HUES64 (cell line): ENCODE results near the gene LDB1.

Experiments
- H3K27ac ChIP-seq: 2 replicates; pipeline ENCODE4 v1.7.0; 2013; ENCODE audit warnings: low read depth, low read length, inconsistent platforms
- H3K27me3 ChIP-seq: 2 replicates; pipeline ENCODE4 v1.6.1; 2013; ENCODE audit warnings: mild to moderate bottlenecking, low read length; ENCODE audit not compliant: insufficient read depth
- H3K36me3 ChIP-seq: 2 replicates; pipeline ENCODE4 v1.6.1; 2013; ENCODE audit warnings: mild to moderate bottlenecking, low read length; ENCODE audit not compliant: insufficient read depth
- H3K4me1 ChIP-seq: 2 replicates; pipeline ENCODE4 v1.6.1; 2013; ENCODE audit warnings: mild to moderate bottlenecking, low read length, moderate library complexity; ENCODE audit not compliant: insufficient read depth
- H3K4me3 ChIP-seq: 2 replicates; pipeline ENCODE4 v1.5.1; 2013; ENCODE audit warnings: mild to moderate bottlenecking, low read length, moderate library complexity
- H3K9ac ChIP-seq: 2 replicates; pipeline ENCODE4 v1.6.1; 2013; ENCODE audit warnings: mild to moderate bottlenecking, low read depth, low read length
- H3K9me3 ChIP-seq: 2 replicates; pipeline ENCODE4 v1.6.1; 2013; ENCODE audit warnings: low read depth, low read length; ENCODE audit not compliant: insufficient read depth
- WGBS: fragments of 150-250, 120-280 bp; methylation state at CpG from one replicate; pipeline ENCODE4 v1.1.7; 2013; ENCODE audit warnings: missing lambda C conversion rate; 5-methylcytosine and 5-hydroxymethylcytosine counted together

Gene LDB1

GRCh38 chr10:102150970-102151773, 31.0 kb upstream of the LDB1 start:
- Histone ChIP-seq H3K27me3 (no peaks in the 10 kb centered on the region), H3K4me3 (peak overlapping the region; percentile 74), H3K9ac (peak overlapping the region; percentile 80), H3K36me3 (peaks cover 64% of the 10 kb centered on the region), H3K27ac (peak overlapping the region; percentile 96), H3K4me1 (peaks cover 7% of the 10 kb centered on the region), H3K9me3 (no peaks in the 10 kb centered on the region)
- WGBS, result 73% methylated on average over 3 of the region's 3 CpGs

- 95% methylated on average over 13 of the region's 13 CpGs for WGBS
- no peak overlapping the region for H3K4me3 ChIP-seq
- H3K36me3 ChIP-seq, result peaks cover 70% of the 10 kb centered on the region
- H3K9me3 ChIP-seq, result no peaks in the 10 kb centered on the region
- H3K9ac ChIP-seq, result no peak overlapping the region
- peaks cover 7% of the 10 kb centered on the region for H3K4me1 ChIP-seq
- no peak overlapping the region for H3K27ac ChIP-seq
- H3K27me3 ChIP-seq, result no peaks in the 10 kb centered on the region
Measured at GRCh38 chr10:102148275-102148674, 28.1 kb upstream of the LDB1 start.

- H3K9me3 ChIP-seq, result no peaks in the 10 kb centered on the region
- no peak overlapping the region for H3K4me3 ChIP-seq
- peaks cover 78% of the 10 kb centered on the region for H3K36me3 ChIP-seq
- no CpG with 5 or more reads among the region's 1 CpG for WGBS
- no peaks in the 10 kb centered on the region for H3K27me3 ChIP-seq
- no peak overlapping the region for H3K27ac ChIP-seq
- H3K9ac ChIP-seq, result no peak overlapping the region
- H3K4me1 ChIP-seq, result peaks cover 7% of the 10 kb centered on the region
Measured at GRCh38 chr10:102147561-102147960, 27.4 kb upstream of the LDB1 start.

GRCh38 chr10:102146971-102147428, 26.8 kb upstream of the LDB1 start:
- Histone ChIP-seq H3K36me3 (peaks cover 80% of the 10 kb centered on the region), H3K9ac (no peak overlapping the region), H3K27ac (no peak overlapping the region), H3K4me1 (peaks cover 7% of the 10 kb centered on the region), H3K9me3 (no peaks in the 10 kb centered on the region), H3K27me3 (no peaks in the 10 kb centered on the region), H3K4me3 (no peak overlapping the region)
- WGBS, result 95% methylated on average over 17 of the region's 17 CpGs

- no peaks in the 10 kb centered on the region for H3K27me3 ChIP-seq
- no peak overlapping the region for H3K4me3 ChIP-seq
- peaks cover 88% of the 10 kb centered on the region for H3K36me3 ChIP-seq
- 96% methylated on average over 4 of the region's 4 CpGs for WGBS
- H3K4me1 ChIP-seq, result no peaks in the 10 kb centered on the region
- no peak overlapping the region for H3K9ac ChIP-seq
- H3K27ac ChIP-seq, result no peak overlapping the region
- H3K9me3 ChIP-seq, result no peaks in the 10 kb centered on the region
Measured at GRCh38 chr10:102141583-102142107, 21.5 kb upstream of the LDB1 start.

- H3K36me3 ChIP-seq, result peaks cover 81% of the 10 kb centered on the region
- no peaks in the 10 kb centered on the region for H3K27me3 ChIP-seq
- H3K4me3 ChIP-seq, result no peak overlapping the region
- no peak overlapping the region for H3K27ac ChIP-seq
- 0 out of 2 replicates have a peak, but pooled peaks cover 3% of the 10 kb centered on the region for H3K4me1 ChIP-seq
- 93% methylated on average over 5 of the region's 5 CpGs for WGBS
- H3K9ac ChIP-seq, result no peak overlapping the region
- no peaks in the 10 kb centered on the region for H3K9me3 ChIP-seq
Measured at GRCh38 chr10:102140913-102141540, 20.9 kb upstream of the LDB1 start.

- WGBS, result 93% methylated on average over 4 of the region's 4 CpGs
- Histone ChIP-seq H3K36me3 (peaks cover 76% of the 10 kb centered on the region), H3K9me3 (no peaks in the 10 kb centered on the region), H3K9ac (no peak overlapping the region), H3K27ac (no peak overlapping the region), H3K4me3 (no peak overlapping the region), H3K27me3 (no peaks in the 10 kb centered on the region), H3K4me1 (peaks cover 9% of the 10 kb centered on the region; the same call in 1 of the 2 replicates)
Measured at GRCh38 chr10:102140218-102140617, 20.1 kb upstream of the LDB1 start.

GRCh38 chr10:102139281-102140110, 19.3 kb upstream of the LDB1 start:
- no peak overlapping the region for H3K9ac ChIP-seq
- H3K4me1 ChIP-seq, result peaks cover 16% of the 10 kb centered on the region; the same call in 1 of the 2 replicates
- no peaks in the 10 kb centered on the region for H3K9me3 ChIP-seq
- no peak overlapping the region for H3K4me3 ChIP-seq
- H3K27me3 ChIP-seq, result no peaks in the 10 kb centered on the region
- WGBS, result 97% methylated on average over 15 of the region's 15 CpGs
- H3K27ac ChIP-seq, result no peak overlapping the region
- peaks cover 69% of the 10 kb centered on the region for H3K36me3 ChIP-seq

- Histone ChIP-seq H3K36me3 (peaks cover 38% of the 10 kb centered on the region), H3K27ac (no peak overlapping the region), H3K27me3 (no peaks in the 10 kb centered on the region), H3K9ac (no peak overlapping the region), H3K4me1 (peaks cover 19% of the 10 kb centered on the region; the same call in 1 of the 2 replicates), H3K4me3 (no peak overlapping the region), H3K9me3 (no peaks in the 10 kb centered on the region)
- 90% methylated on average over 7 of the region's 7 CpGs for WGBS
Measured at GRCh38 chr10:102135956-102136526, 15.9 kb upstream of the LDB1 start.

- Histone ChIP-seq H3K9ac (peak overlapping the region; percentile 93), H3K27ac (no peak overlapping the region), H3K36me3 (peaks cover 22% of the 10 kb centered on the region), H3K4me3 (peak overlapping the region; percentile 96), H3K4me1 (peaks cover 19% of the 10 kb centered on the region; the same call in 1 of the 2 replicates), H3K9me3 (no peaks in the 10 kb centered on the region), H3K27me3 (no peaks in the 10 kb centered on the region)
- 80% methylated on average over 2 of the region's 2 CpGs for WGBS
Measured at GRCh38 chr10:102134416-102134815, 14.2 kb upstream of the LDB1 start.
